SKM-1 (cell line): ENCODE measurements around the gene PIP4K2A.

Experiments used
- DNase-seq: peaks from one replicate; lab custom pipeline; 2025; ENCODE audit not compliant: unreplicated experiment; lab: John Stamatoyannopoulos, UW

The PIP4K2A gene

DNA sequence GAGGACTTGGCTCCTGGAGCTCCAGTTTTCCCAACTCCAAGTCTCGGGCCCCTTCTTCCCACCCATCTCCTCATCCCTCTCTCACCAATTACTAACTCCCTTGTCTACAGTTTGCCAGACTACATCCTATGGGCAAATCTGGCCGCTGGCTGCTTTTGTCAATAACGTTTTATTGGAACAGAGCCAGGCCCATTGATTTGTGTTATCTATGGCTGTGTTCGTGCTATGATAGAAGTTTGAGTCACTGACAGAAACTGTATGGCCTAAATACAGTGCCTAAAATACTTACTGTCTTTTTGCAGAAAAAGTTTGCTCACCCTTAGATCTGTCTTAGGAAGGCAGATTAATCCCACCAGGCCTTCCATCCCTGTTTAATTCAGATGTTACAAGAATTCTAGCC, 71.3 kb downstream of the PIP4K2A start:
- no peak for DNase-seq

DNA sequence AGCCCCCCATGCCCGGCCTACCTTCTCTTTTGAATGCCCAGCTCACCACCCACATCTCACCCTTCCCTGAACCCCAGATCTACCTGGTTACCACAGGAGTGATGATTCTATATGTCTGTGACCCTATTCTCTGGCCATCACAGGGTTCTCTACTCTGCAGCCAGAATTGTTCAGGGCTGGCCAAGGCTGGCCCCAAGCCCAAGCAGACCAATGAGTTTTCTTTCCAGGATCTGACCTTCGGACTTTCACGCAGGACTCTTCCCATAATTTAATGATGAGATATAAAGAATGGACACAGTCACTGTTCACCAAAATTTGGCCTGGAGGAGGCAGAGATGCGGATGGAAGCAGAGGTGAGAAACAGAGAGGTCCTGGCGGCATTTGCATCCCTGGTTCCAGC, 72.6 kb downstream of the PIP4K2A start:
- no peak for DNase-seq

DNA sequence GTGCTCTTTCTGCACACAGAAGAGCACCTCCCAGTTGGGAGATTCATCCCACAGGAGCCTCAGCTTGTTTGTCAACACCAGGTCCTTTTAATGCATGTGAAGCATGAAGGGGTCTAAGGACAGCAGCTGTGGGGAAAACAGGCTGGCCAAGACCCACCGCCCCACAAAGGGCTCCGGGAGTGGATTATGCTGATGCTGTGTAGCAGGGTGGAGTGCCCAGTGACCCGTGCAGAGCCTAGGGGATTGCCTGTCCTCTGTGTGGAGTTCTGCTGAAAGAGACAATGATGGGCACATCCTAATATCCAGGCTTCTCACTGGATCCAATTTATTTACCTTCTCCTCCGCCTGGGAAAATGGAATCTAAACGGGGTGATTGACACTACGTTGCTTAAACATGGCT, 74.0 kb downstream of the PIP4K2A start:
- no peak for DNase-seq

DNA sequence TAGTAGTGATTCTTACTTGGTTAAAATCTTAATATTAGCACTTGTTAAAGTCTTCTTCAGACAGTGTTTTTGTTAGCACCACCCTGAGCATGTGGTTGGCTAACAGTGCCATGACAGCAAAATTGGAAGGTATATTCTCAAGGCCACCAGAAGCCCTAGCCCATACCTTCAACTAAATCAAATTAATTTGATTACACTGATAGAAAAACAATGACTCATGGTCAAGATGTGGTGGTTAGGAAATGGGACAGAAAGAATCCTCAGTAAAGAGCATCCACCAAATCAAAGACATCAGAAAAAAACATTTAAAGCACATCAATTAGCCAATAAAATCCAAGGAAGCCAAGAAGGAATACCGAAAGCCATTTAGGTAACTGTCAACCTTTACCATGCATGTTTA, 75.5 kb downstream of the PIP4K2A start:
- no peak for DNase-seq

DNA sequence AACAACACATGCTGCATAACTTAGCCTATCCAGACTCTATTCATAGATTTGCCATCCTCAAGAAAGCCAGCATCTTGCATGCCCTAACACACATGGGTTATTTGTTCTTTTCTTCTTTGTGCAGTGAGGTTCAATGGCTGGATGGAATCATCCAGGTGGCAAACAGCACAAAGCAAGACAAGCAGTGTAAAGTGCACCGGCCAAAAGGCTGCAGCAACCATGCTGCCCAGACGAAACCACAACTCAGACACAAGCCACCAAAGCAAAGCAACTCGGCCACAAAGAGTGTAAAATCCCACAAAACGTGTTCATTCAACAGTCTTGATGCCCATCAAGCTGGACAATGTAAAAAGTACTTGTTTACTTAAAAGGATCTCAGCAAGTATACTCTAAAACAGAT, 76.9 kb downstream of the PIP4K2A start:
- no peak for DNase-seq

DNA sequence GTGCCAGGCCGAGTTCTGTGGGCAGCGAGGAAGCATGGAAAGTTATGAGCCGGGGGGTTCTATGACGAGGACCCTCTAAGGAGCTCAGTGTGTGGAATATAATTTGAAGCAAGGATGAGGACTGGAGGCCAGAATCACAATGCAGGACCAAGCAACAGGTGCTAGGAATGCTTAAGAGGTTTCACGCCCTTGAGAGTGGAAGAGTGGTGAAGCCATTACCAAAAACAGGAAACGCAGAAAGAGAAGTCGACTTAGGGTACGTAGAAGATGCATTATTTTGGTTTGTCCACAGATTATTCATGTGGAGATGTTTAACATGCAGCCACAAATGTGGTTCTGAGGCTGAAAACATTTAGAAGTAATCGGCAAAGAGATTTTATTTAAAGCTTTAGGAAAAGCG, 78.7 kb downstream of the PIP4K2A start:
- DNase-seq = no peak

DNA sequence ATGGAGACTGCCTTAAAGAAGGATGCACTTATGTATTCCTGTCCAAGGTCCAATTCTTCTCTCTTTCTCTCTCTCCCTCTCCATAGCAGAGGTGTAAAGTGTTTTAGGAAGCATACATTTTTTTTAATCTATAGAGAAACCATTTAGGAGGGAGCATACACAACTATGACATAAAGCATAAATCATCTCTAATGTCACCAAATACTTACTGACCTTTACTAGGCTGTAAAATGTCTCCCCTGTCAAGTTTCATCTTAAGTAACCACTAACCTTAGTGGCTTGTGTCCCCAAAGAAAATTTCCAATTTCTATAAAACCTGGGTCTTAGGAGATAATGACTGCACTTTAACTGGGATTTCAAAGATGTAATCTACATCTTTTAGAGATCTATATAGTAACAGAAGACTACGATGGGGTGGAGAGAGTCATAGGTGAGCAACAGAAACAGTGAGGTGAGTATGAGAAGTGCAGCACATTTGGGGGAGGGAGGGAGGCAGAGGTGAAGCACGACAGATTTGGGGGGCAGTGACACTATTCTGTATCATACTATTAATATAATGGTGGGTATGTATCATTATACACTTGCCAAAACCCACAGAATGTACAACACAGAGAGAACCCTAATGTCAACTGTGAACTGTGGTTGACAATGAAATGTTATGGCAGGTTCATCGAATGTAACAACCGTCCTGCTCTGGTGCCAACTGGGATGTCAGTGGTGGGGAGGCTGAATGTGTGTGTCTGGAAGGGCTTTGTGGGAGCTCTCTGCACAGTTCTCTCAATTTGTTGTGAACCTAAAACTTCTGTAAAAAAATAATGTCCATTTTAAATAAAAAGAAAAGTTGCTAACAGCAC, 79.5 kb downstream of the PIP4K2A start:
- DNase-seq = no peak

DNA sequence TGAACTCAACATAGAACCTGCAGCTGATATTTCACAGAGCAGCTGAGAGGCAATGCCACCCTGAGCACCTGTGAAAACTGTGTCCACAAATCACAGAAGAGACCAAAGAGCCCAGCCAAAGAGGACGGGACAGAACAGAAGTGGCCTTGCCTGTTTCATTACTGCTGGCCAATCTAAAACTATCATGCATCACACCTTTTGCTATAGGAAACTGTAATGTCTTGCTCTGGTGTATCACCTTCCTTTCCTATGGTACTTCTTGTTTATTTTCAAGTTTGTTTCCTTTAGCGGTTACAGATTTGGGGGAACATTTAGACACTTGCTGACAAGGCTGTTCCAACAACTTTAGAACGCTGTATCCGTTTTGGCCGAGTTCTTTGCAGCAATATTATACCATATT, 80.3 kb downstream of the PIP4K2A start:
- DNase-seq = no peak

DNA sequence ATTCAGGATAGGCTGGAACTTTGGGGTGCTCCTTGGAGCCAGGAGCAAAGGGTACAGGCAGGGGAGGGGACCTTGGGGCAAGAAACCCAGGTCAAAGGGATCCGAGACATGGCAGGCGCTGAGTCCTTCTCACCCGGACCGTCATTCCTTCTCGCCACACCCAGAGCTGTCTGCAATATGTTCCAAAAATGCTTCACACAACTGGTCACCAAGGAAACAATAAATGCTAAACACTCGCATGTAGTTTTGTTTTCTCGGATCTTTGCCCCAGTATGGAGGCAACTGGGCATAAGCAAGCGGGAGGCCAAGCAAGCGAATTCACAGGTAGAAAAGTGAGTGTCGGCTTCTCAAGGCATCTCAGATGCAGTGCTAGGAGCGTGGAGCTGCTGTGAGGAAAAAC, 80.8 kb downstream of the PIP4K2A start:
- DNase-seq = no peak

DNA sequence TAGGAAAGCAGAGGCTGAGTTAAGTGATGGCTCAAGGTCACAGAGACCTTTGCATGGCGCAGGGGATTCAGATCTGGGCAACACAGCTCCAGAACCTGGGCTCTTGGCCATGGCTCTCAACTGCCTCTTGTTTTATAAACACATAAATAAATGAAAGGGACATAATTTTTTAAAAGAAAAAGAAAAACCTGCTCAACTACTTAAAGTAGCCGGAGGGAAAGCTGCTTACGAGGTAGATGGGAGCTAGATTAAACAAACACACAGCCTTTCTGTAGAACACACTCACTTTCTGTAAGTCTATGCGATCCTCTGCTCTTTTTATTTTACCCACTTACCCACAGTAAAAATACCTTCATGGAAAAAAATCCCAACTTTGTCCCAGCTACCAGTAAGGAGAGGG, 81.3 kb downstream of the PIP4K2A start:
- no peak for DNase-seq

DNA sequence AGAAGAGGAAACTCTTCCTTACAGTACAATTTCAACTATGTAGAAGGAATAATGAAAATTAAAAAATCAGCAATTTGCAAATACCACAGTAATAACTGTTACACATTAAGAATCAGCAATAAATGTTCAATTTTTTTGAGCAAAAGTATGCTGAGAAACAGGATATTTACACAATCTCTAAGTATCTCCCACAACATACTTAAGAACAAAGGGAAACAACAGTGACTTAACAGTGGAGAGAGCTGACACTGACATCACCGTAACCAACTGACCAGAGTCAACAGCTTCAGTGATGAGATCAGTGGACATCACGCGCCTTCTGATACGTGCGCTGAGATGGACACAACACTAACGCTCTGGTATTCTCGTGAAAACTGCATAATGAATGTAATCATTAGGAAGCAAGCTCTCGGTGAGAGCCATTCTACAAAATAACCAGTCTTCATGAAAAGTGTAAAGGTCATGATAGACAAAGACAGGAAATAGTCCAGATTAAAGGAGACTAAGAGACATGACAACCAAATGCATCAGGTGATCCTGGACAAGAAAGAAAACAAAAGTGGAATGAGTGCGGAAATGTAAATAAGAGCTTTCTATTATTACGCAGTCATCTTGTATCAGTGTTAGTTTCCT, 82.6 kb downstream of the PIP4K2A start:
- no peak for DNase-seq

DNA sequence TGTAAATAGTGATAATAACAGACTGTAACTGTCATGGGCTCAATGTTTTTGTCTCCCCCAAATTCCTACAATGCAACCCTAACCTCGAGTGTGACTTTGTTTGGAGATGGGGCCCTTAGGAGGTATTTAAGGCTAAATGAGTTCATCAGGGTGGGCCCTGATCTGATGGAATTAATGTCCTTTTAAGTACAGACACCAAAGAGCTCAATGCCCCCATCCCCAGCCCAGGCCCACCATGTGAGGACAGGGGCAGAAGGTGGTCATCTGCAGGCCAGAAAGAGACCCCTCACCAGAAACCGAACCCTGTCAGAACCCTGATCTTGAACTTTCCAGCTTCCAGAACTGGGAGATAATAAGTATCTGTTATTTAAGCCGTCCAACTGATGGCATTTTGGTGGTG, 83.2 kb downstream of the PIP4K2A start:
- no peak for DNase-seq

DNA sequence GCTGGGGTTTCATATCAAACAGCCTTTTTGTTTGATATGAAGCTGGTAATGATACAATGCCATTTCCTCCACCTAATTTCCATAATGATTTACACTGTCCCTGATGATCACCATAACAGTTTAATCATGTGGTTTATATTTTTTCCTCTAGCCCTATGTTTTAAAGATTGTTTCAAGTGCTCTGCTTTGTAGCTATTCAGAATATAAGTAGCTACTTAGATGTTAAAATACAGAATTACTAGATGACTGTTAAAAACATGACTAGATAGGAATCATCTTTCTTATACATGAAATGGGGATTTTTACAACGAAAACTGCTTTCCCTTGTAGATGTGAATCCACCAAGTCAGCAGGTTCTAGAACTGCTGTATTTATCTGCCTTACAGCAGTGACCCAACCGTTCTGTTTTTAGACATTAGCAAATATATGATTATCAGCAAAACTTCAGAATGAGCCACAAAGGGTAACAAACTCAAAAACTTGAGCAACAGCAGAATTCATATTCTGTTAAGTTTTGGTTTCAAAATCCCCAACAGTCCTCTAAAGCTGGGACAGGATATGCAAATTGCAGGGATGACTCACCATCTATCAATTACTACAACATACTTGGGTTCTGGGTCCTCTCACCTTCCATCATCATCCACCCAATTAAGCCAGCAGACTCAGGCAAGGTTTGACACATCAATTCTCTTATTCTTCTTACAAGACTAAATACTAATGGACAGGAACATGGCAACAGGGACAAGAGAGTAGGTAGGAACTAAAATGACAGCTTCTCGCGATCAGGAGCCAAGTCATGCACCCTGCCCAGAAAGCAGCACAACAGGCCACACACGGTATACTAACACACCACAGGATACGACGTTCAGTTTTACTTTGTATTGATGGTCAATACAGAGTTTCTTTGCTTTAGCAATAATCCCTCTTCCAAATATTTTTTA, 83.9 kb downstream of the PIP4K2A start:
- DNase-seq = no peak

DNA sequence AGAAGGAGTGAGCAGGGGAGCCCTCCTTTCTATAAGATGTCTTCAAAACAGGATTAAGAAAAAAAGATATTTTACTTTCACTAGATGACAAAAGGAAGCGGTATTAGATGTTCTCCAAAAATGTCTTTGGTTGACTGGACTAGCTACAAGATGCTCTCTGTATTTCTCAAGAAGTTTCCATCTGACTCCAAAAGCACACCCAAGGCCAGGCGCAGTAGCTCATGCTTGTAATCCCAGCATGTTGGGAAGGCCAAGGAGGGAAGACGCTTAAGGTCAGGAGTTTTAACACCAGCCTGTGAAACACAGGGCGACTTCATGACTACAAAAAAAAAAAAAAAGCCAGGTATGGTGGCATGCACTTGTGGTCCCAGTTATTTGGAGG, 84.5 kb downstream of the PIP4K2A start:
- DNase-seq = no peak

DNA sequence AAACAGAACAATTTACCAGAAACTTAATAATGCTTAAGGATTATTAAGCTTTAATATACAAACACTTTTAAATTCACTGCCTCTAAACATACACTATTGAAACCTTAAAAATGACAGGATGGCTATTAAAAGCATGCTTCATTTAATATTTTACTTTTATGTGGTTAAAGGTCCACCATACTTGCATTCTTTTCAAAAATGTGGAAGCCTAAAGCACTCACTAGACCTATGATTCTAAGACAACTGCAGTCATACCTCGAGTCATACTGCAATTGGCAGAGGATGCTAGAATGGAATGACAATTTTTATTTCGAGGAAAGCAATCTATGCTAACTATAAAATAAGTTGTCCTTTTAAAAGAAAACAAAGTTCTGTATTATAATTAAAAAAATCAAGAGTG, 85.3 kb downstream of the PIP4K2A start:
- DNase-seq = no peak

DNA sequence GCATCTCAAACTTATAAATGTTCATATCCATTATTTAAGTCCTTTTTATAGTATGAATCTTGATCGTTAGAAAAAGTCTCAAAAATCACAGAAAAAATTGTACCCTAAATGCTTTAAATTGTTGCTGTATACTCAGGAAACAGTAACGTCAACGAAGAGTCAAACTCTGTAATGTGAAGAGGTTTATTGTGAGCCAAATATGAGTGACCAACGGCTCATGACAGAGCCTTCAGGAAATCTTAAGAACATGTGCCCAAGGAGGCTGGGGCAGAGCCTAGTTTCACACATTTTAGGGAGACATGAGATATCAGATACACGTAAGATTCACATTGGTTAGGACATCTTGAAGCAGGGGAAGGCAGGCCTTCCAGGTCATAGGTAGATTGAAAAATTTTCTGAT, 86.1 kb downstream of the PIP4K2A start:
- no peak for DNase-seq

DNA sequence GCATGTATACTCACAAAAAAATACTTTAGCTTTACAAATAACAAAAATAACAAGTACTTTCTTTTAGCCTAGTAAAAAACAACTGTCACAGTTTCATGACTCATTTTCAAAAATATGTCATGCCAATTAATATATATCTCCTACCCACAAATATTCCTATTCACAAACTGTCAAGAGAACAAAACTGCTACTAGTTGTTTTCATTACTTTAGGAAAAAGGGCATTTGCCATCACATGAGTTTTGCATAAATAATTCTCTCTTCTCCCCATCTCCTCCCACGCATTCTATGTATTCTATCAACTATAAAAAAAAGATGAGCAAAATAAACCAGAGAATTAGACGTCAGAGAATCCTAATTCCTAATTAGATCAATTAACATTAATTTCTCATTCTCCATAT, 87.6 kb downstream of the PIP4K2A start:
- no peak for DNase-seq

DNA sequence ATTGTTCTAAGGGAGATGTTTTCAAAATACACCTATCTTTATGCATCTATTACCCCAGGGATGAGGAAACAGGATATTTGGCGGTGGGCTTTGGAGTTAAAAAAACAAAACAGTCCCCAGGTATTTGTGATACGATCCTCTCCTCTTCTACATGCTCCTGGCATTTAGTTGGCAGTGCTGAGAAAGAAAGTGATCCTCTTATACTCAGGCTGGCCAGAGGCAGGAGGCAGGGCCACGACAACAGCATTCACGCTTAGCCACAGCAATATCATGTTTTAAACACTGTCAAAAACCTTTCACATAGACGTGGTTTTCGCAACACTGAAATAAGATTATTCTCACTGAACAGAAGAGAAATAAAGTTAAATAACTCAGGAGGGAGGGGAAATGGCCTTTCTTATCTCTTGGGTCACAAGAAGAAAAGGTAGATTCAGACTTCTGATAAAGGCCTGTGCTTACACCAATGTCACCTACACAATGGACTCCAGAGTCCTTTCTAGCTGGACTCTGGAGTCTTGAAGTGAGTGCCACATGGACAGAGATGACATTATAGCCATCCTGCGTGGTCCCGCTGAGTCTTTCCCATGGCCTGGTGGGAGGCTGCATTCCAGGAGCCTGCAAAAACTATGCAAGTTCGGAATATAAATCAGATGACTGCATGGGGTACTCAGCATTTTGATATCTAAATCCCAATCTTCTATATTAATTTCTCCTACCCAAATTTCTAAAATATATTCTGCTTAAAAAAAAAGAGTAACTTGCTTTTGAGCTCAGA, 88.7 kb downstream of the PIP4K2A start:
- DNase-seq = no peak

DNA sequence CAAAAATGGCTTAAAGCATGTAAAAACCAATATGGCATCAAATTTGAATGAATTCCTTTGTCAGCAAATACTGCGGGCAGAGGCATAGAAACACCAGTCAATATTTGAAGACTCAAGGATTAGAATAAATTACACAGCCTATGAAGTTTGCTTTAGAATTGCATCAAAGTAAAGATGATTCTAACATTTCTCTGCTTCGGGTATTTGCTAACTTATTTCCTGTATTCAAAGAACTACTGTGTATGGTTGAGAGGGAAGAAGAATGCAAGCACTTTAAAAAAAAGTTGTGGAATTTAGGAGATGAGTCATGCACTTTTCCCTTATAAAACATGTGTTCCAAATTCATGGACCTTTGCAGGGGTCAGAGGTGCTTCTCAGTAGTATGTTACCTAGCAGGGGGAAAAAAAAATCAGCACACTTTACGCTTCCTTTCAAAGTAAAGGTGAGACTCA, 90.1 kb downstream of the PIP4K2A start:
- no peak for DNase-seq

DNA sequence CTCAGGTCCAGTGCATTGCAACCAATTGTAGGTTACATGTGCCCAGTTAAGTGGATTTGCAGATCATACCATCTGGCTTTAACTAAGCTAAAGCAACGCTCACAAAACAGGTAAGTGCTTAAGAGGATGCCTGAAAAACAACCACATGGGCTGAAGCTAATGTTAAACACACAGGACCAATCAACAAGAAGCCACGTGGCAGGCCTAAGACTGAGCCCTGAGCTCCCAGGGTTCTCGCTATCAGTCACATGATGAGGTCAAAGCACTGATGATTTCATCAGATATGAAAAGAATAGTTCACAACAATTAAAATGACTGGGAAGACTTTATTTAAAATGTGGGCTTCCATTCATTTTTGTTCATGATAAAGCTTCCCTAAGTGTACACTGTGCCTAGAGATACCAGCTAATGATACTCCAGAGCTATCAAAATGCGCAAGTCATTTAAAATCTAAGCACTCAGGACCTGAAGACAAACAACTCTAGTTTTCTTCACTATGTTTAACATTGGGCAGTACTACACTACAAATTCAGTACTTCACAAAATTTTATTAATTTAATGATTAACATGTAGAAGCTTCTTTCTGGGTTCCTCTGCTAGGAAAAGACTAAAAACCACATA, 90.6 kb downstream of the PIP4K2A start:
- DNase-seq = no peak
